Activated T-helper 1 cell treated with anti-CD3 and anti-CD28 coated beads, Interleukin-12 subunit alpha, Interleukin-12 subunit beta, Interleukin-2, Interleukin-4 antibody, amounts not matched to agents 30 ng/mL and 10 ng/mL and 1 ng/mL, durations not matched to agents 14 hours and 24 hours and 36 hours (primary cell): ENCODE data around the gene YEATS2. TPM values are rescaled to one million over a fixed set of nuclear protein-coding genes. Genes with fewer than 3 reads are reported as not detected.

Experiments
- DNase-seq: peaks from one replicate; pipeline ENCODE4 v3.0.0; 2021; ENCODE audit warnings: low spot score
- H3K27ac Mint-ChIP-seq: one replicate; pipeline ENCODE4 v1.8.0; 2021; ENCODE audit warnings: mild to moderate bottlenecking, mixed read lengths
- H3K27me3 Mint-ChIP-seq: one replicate; pipeline ENCODE4 v1.8.0; 2022; ENCODE audit warnings: mild to moderate bottlenecking, moderate library complexity, mixed read lengths; ENCODE audit not compliant: insufficient read depth
- H3K36me3 Mint-ChIP-seq: one replicate; pipeline ENCODE4 v1.8.0; 2021; ENCODE audit warnings: low read depth, mixed read lengths
- H3K4me1 Mint-ChIP-seq: one replicate; pipeline ENCODE4 v1.8.0; 2021; ENCODE audit warnings: low read depth, mixed read lengths
- H3K4me3 Mint-ChIP-seq: one replicate; pipeline ENCODE4 v1.8.0; 2021; ENCODE audit warnings: mild to moderate bottlenecking, moderate library complexity, mixed read lengths
- H3K9me3 Mint-ChIP-seq: one replicate; pipeline ENCODE4 v1.8.0; 2021; ENCODE audit warnings: mixed read lengths
- intact Hi-C: fragments of 100-400 bp; cut with micrococcal nuclease; formaldehyde crosslinking; loops from one replicate; pipeline ENCODE4 v1.15.1; 2024
- total RNA-seq: library from RNA; stranded (reverse); gene quantifications from 2 replicates; pipeline ENCODE4 v1.2.3, GENCODE V29; 2022

The YEATS2 gene
- total RNA-seq, 1 donor from 2014 or later: 57.4 TPM

DNA sequence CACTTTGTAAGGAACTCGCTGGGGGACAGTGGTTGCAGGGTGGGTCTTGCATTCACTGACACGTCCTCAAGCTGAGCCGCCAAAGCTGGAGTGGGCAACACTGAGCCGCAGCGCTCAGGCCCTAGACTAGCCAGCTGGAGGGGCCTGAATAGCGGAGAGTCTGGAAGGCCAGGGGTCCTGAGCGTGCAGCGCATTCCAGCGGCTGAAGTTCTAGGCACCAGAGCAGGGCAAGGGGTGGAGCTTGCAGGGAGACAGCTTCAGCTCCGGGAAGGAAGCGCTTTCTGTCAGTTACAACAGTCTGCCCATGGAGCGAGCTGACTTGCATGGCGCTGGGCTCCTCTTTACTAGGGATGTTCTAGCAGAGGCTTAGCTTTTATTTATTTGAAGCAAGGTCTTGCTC is 125.0 kb downstream of the YEATS2 start:
- intact Hi-C loops: no loop called here
- Mint-ChIP-seq H3K4me1 (peaks cover 9% of the 10 kb centered on the region), H3K4me3 (peak overlapping the region; percentile 37), H3K27me3 (peaks cover 11% of the 10 kb centered on the region), H3K9me3 (no peaks in the 10 kb centered on the region), H3K36me3 (peaks cover 8% of the 10 kb centered on the region), H3K27ac (no peak overlapping the region)
- DNase-seq: no peak

DNA sequence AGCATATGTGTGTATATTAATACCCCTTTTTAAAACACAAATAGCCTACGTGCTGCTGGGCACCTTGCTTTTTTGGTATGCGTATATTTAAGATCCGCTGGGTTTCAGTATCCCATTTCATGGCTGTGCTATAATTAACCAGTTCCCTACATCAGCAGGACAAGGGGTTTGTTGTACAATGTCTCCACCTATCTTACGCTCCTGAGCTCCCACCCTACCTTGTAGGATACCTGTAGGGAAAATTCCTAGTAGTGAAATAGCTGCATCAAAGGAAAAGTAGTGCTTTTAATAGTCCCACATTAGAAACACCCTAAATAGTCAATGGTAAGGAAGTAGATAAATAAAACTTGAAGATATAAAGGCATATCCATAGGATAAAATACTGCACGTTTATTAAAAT is 126.4 kb downstream of the YEATS2 start:
- peaks cover 11% of the 10 kb centered on the region for H3K27me3 Mint-ChIP-seq
- no peak overlapping the region for H3K27ac Mint-ChIP-seq
- peaks cover 9% of the 10 kb centered on the region for H3K4me1 Mint-ChIP-seq
- H3K4me3 Mint-ChIP-seq: peak overlapping the region; percentile 78
- H3K36me3 Mint-ChIP-seq: peaks cover 8% of the 10 kb centered on the region
- H3K9me3 Mint-ChIP-seq: no peaks in the 10 kb centered on the region
- intact Hi-C loops: no loop called here
- no peak for DNase-seq

DNA sequence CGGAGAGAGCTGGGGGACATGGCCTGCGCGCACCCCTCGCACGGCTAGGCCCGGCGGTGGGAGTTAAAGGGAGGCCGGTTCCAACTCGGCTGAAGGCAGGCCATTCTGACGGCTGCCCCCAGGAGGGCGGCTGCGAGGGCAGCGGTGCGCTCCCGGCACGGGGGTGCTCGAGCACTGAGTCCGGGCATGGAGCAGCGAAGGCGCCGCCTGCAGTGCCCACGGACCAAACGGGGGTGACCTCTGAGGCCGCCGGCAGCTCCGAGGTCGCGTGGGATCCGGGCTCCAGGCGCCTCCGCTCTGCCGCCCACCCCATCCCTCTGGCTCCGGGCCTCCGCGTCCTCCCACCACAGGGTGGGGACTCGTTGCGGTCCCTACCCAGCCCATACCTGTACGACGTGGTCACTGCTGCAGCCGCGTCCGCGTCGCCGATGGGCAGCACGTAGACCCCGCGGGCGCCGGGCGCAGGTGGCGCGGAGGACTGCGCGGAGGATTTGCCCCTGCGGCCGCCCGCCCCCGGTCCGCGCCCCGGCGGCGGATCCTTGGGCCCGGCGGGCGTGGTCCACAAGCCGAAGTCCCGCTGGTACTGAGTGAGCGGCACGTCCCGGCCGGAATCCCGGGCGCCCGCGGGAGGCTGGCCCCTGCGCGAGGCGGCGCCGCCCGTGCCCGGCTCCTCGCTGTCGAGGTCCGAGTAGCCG is 127.3 kb downstream of the YEATS2 start:
- Mint-ChIP-seq H3K36me3 (peaks cover 9% of the 10 kb centered on the region), H3K27ac (no peak overlapping the region), H3K9me3 (no peaks in the 10 kb centered on the region), H3K27me3 (peaks cover 11% of the 10 kb centered on the region), H3K4me3 (peak overlapping the region; percentile 78), H3K4me1 (peaks cover 9% of the 10 kb centered on the region)
- intact Hi-C loops: loop anchor here (1.0 kb wide), 1 partner anchor 59 kb away; the partner anchor contains the start of gene PARL
- no peak for DNase-seq

DNA sequence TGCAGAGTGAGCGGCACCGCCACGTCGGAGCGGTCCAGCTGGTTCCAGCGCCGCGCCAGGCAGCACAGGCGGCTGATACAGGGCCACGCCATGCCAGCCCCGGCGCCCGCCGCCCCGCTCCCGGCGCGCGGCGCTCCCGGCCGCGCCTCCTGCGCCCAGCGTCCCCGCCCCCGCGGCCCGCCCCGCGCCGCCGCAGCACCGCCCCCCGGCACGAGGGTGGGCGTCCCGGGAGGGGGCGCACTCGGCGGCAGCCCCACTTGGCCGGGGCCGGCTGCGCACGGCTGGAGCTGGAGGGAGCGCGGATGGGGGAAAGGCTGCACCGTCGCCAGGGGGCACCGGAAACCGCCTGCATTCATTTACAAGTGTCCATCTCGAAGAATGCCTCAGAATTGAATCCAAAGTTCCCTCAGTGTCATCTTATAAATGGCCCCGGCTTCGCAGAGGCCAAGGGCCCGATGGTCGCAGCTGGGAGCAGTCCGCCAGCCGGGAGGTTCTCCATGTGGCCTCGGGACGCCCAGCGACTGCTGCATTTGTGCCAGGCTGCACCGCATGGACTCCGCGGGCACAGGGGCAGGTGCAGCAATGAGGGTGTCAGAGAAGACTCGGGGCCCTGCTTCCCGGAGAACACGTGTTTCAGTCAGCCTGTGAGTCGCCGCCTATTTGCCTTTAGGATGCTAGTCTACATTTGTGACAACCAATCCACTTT is 128.0 kb downstream of the YEATS2 start, which contains the start of gene MAP6D1:
Gene MAP6D1 (minus strand): TSS at position 122 of the 706 bp plus-strand sequence. CDS start 30 bp downstream, at position 92.
- Mint-ChIP-seq H3K27me3 (peaks cover 11% of the 10 kb centered on the region), H3K27ac (peak within 1 kb of the TSS; percentile 8), H3K36me3 (peaks cover 11% of the 10 kb centered on the region), H3K4me3 (peak within 1 kb of the TSS; percentile 78), H3K4me1 (peaks cover 9% of the 10 kb centered on the region), H3K9me3 (no peaks in the 10 kb centered on the region)
- intact Hi-C loops: loop anchor here (1.0 kb wide), 1 partner anchor 59 kb away; the partner anchor contains the start of gene PARL
- peak; percentile 5 for DNase-seq

DNA sequence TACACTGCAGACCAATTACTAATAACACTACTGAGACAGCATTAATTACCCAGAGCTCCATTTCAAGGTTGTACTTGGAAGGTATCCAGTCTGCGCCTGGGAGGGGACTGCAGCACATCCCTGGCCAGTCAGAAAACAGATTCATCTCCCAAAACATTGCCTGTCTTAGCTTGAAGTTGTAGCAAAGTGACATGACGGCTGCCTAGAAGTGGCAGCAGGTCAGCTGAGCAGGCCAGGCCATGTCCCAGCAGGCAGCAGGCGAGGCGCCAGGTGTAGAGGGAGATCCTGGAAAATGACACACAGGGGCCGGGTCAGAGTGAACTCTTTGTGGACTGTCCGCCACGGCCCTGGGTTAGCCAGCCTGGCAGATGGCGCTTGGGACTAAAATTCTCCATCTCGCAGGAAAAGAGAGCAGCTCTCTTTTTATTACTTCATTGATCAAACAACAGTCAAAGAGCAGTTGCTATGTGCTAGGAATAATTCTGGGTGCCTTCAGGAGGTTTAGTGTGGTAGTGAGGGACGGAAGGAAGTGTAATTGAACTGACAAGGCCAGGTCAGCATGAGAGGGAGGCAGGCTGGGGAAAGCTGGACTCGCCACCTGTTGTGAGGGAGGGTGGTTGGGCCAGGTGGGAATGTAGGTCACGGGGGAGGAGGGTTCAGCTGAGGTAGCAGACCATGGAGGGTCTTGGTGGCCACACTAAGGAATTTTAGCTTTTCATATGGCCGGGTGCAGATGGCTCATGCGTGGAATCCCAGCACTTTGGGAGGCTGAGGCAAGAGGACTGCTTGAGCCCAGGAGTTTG is 129.1 kb downstream of the YEATS2 start:
- Mint-ChIP-seq H3K9me3 (no peaks in the 10 kb centered on the region), H3K27me3 (peaks cover 8% of the 10 kb centered on the region), H3K27ac (peak overlapping the region; percentile 8), H3K4me3 (peak overlapping the region; percentile 69), H3K4me1 (peaks cover 9% of the 10 kb centered on the region), H3K36me3 (peaks cover 11% of the 10 kb centered on the region)
- intact Hi-C loops: no loop called here
- no peak for DNase-seq

DNA sequence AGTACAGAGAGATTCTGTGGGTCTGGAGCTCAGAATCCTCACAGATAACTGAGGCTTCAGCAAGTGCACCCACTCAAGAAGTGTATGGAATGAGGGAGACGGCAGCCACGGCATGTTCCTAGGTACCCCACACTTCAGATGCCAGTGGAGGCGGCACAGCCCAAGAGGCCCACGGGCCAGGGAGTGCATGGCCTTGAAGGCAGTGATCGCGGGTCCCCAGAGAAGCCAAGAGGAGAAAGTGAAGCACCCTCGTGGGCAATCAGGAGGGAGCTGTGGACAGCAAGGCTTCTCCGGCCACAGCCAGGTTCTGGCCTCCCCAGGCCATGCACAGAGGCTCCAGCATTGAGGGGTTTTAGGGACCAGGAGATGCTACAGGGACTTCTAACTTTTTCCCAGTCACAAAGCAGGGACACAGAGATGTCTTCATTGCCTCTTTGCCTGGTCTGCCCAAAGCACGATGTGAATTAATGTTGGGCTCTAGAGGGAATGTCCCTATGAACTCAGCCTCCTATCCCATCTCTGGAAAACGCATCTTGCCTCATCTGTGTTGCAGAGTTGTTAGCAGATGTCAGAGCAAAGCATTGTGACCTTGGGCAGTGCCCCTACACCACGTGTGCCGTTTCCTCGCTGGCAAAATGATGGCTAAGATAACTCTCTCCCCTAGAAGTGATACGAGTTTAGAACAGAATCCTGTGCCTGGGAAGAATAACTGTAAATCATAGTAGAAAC is 130.4 kb downstream of the YEATS2 start:
- Mint-ChIP-seq H3K9me3 (no peaks in the 10 kb centered on the region), H3K4me1 (peaks cover 9% of the 10 kb centered on the region), H3K27me3 (peaks cover 8% of the 10 kb centered on the region), H3K4me3 (no peak overlapping the region), H3K27ac (no peak overlapping the region), H3K36me3 (peaks cover 11% of the 10 kb centered on the region)
- no peak for DNase-seq
- intact Hi-C loops: no loop called here

DNA sequence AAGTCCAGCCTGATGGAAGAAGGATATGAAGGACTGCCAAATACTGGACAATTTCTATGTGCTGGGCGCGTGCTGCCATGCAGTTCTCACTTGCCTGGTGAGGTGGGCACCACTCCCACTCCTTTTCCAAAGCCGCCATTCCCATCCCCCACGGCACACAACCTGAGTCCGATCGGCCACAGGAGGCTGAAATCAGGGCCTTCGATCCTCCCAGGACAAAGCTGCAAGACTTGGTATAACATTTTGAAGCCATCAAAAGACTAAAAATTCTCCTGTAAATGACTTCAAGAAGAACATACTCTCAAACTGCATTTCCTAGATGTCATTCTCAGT is 130.9 kb downstream of the YEATS2 start:
- no peaks in the 10 kb centered on the region for H3K9me3 Mint-ChIP-seq
- peaks cover 9% of the 10 kb centered on the region for H3K4me1 Mint-ChIP-seq
- no peak overlapping the region for H3K27ac Mint-ChIP-seq
- peaks cover 8% of the 10 kb centered on the region for H3K27me3 Mint-ChIP-seq
- DNase-seq: no peak
- peaks cover 11% of the 10 kb centered on the region for H3K36me3 Mint-ChIP-seq
- H3K4me3 Mint-ChIP-seq: no peak overlapping the region
- intact Hi-C loops: no loop called here

DNA sequence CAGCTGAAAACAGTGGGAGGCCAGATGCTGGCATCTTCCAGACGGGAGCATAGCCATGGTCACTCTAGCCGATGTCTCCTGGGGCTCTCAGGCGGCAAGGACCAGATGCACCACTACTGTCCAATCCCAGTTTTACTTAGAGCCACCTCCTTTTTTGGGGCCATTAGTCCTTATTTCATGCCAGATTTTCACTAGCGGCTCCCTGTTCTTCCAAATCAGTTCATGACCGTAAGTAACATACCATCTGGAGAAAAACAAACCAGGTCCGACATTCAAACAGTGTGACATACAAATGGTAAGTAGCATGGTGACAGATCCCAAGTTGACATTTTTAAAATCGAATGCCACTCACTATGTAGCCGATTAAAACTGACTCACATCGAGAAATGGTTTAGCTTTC is 131.9 kb downstream of the YEATS2 start:
- Mint-ChIP-seq H3K9me3 (no peaks in the 10 kb centered on the region), H3K36me3 (peaks cover 12% of the 10 kb centered on the region), H3K4me3 (no peak overlapping the region), H3K27me3 (peaks cover 3% of the 10 kb centered on the region), H3K4me1 (peaks cover 1% of the 10 kb centered on the region), H3K27ac (no peak overlapping the region)
- intact Hi-C loops: no loop called here
- no peak for DNase-seq

DNA sequence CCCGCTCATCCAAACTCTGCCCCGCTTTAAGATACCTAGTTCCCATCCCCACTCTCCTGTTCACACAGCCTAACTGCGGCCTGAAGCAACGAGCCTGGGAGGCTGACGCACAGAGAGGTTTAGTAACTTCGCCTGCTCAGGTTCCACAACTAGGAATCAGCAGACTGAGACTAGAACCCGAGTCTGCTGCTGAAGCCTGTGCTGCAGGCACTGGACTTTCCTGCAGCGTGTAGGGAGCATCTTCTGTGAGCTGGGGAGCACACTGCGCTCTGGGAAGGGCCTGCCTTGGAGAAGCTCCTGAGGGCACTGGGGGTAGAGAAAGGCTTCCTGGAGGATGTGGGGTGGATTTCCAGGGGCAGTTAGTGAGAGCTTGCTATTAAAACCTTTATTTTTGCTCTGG is 132.6 kb downstream of the YEATS2 start:
- peaks cover 13% of the 10 kb centered on the region for H3K36me3 Mint-ChIP-seq
- no peaks in the 10 kb centered on the region for H3K4me1 Mint-ChIP-seq
- intact Hi-C loops: no loop called here
- H3K27me3 Mint-ChIP-seq: peaks cover 2% of the 10 kb centered on the region
- no peaks in the 10 kb centered on the region for H3K9me3 Mint-ChIP-seq
- DNase-seq: no peak
- H3K27ac Mint-ChIP-seq: no peak overlapping the region
- no peak overlapping the region for H3K4me3 Mint-ChIP-seq

DNA sequence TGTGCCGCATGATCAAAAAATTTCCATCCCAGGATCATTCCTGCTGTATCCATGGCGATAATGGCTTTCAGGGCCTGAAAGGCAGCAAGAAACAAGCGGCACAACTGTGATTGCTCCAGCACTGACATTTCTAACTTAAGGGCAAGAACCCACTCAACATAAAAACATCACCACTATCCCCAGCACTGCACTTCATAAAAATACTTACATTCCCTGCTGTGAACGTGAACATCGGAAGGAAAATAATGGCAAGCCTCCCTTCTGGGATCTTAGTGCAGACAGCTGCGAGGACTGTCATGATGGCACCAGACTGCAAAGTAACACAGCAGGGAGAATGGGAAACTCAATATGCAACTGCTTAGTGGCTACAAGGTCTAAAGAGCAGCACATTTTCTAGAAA is 135.9 kb downstream of the YEATS2 start:
- H3K36me3 Mint-ChIP-seq: peaks cover 16% of the 10 kb centered on the region

DNA sequence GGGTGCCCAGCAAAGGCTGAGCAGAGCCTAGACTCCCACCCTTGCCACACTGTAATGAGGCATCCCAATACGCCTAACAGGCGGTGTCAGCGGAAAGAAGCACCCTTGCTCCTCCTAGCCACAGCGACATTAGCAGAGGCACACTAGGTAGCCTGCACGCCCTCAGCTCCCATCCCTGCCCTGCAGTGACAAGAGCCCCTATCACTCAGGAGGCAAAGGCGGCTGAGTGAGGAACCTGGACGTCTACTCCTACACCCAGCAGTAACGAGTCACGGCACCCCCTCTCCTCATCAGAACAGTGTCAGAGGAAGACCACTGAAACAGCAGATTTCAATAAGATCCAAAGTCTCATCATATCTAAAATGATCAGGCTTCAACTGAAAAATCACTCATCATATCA is 139.8 kb downstream of the YEATS2 start:
- H3K9me3 Mint-ChIP-seq: no peaks in the 10 kb centered on the region
- peak overlapping the region; percentile 48 for H3K27ac Mint-ChIP-seq
- no peaks in the 10 kb centered on the region for H3K4me1 Mint-ChIP-seq
- H3K27me3 Mint-ChIP-seq: no peaks in the 10 kb centered on the region
- no peak for DNase-seq
- no peak overlapping the region for H3K4me3 Mint-ChIP-seq
- intact Hi-C loops: no loop called here
- H3K36me3 Mint-ChIP-seq: peaks cover 34% of the 10 kb centered on the region

More for the DNA sequence above, 135.9 kb downstream of the YEATS2 start:
- no peak for DNase-seq
- Mint-ChIP-seq H3K27ac (no peak overlapping the region), H3K9me3 (no peaks in the 10 kb centered on the region), H3K4me3 (no peak overlapping the region), H3K4me1 (no peaks in the 10 kb centered on the region), H3K27me3 (no peaks in the 10 kb centered on the region)
- intact Hi-C loops: no loop called here

DNA sequence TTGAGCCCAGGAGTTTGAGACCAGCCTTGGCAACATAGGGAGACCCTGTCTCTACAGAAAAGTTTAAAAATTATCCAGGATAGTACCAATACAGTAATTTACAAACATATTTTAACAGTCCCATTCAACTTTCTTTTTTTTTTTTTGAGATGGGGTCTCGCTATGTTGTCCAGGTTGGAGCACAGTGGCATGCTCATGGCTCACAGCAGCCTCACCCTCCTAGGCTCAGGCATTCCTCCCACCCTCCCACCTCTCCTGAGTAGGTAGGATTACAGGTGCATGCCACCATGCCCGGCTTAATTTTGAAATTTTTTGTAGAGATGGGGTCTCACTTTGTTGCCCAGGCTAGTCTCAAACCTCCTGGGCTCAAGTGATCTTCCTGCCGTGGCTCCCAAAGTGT is 140.3 kb downstream of the YEATS2 start:
- DNase-seq: no peak
- intact Hi-C loops: no loop called here
- H3K4me1 Mint-ChIP-seq: no peaks in the 10 kb centered on the region
- peaks cover 34% of the 10 kb centered on the region for H3K36me3 Mint-ChIP-seq
- no peak overlapping the region for H3K4me3 Mint-ChIP-seq
- no peak overlapping the region for H3K27ac Mint-ChIP-seq
- no peaks in the 10 kb centered on the region for H3K27me3 Mint-ChIP-seq
- H3K9me3 Mint-ChIP-seq: no peaks in the 10 kb centered on the region
